Loucy (cell line): ENCODE measurements around the gene RAC3.

Experiments
- H2AFZ ChIP-seq: fragments of 200-600 bp; sonication (generic); 2 replicates; pipeline ENCODE4 v1.6.0; 2016; ENCODE audit warnings: antibody characterized with exemption, mild to moderate bottlenecking, low read length, moderate library complexity
- H3F3A ChIP-seq: fragments of 200-600 bp; 2 replicates; pipeline ENCODE4 v1.6.0; 2016; ENCODE audit warnings: antibody characterized with exemption, low read depth, mild to moderate bottlenecking
- H3K27me3 ChIP-seq: fragments of 200-600 bp; sonication (generic); 2 replicates; pipeline ENCODE4 v1.6.1; 2014; ENCODE audit warnings: low read length, mild to moderate bottlenecking; ENCODE audit not compliant: insufficient read depth, poor library complexity, severe bottlenecking
- H3K36me3 ChIP-seq: fragments of 200-600 bp; sonication (generic); 2 replicates; pipeline ENCODE4 v1.6.1; 2016; ENCODE audit warnings: low read length; ENCODE audit not compliant: insufficient read depth
- H3K4me1 ChIP-seq: fragments of 200-600 bp; sonication (generic); 2 replicates; pipeline ENCODE4 v1.5.1; 2014; ENCODE audit warnings: low read length, mild to moderate bottlenecking; ENCODE audit not compliant: insufficient read depth, poor library complexity, severe bottlenecking
- H3K4me2 ChIP-seq: fragments of 200-600 bp; sonication (generic); 2 replicates; pipeline ENCODE4 v1.6.0; 2014; ENCODE audit warnings: antibody characterized with exemption, low read length, low read depth, mild to moderate bottlenecking; ENCODE audit not compliant: poor library complexity, severe bottlenecking
- H3K4me3 ChIP-seq: fragments of 200-600 bp; sonication (generic); 2 replicates; pipeline ENCODE4 v1.5.1; 2014; ENCODE audit warnings: low read length, mild to moderate bottlenecking, mixed read lengths; ENCODE audit not compliant: poor library complexity, severe bottlenecking
- H3K79me2 ChIP-seq: fragments of 200-600 bp; sonication (generic); 2 replicates; pipeline ENCODE4 v1.6.1; 2014; ENCODE audit warnings: low read length; ENCODE audit not compliant: insufficient read depth
- H3K9ac ChIP-seq: fragments of 200-600 bp; sonication (generic); 2 replicates; pipeline ENCODE4 v1.6.0; 2014; ENCODE audit warnings: mild to moderate bottlenecking, low read depth, low read length, moderate library complexity; ENCODE audit not compliant: poor library complexity, severe bottlenecking
- H3K9me2 ChIP-seq: fragments of 200-600 bp; sonication (generic); replicated peaks from 2 replicates; pipeline ENCODE4 v1.6.1; 2016; ENCODE audit warnings: low read depth, low read length, mixed read lengths
- H3K9me3 ChIP-seq: fragments of 200-600 bp; sonication (generic); 2 replicates; pipeline ENCODE4 v1.6.1; 2014; ENCODE audit warnings: mild to moderate bottlenecking, antibody characterized with exemption, low read length, low read depth; ENCODE audit not compliant: insufficient read depth
- H4K20me1 ChIP-seq: fragments of 200-600 bp; sonication (generic); 2 replicates; pipeline ENCODE4 v1.6.0; 2014; ENCODE audit warnings: antibody characterized with exemption, low read length, mild to moderate bottlenecking; ENCODE audit not compliant: insufficient read depth, poor library complexity, severe bottlenecking
- EZH2phosphoT487 ChIP-seq: fragments of 200-600 bp; IDR thresholded peaks from 2 replicates; pipeline ENCODE4 v1.6.1; 2018; ENCODE audit warnings: antibody characterized with exemption, mild to moderate bottlenecking, moderate library complexity, borderline replicate concordance
- TF ChIP-seq, protein P1 (sequence below): fragments of 200-600 bp; sonication (generic); conservative IDR thresholded peaks from 2 replicates; pipeline ENCODE4 v1.5.1; 2014; ENCODE audit warnings: mild to moderate bottlenecking, antibody characterized with exemption, low read length

Gene RAC3

DNA sequence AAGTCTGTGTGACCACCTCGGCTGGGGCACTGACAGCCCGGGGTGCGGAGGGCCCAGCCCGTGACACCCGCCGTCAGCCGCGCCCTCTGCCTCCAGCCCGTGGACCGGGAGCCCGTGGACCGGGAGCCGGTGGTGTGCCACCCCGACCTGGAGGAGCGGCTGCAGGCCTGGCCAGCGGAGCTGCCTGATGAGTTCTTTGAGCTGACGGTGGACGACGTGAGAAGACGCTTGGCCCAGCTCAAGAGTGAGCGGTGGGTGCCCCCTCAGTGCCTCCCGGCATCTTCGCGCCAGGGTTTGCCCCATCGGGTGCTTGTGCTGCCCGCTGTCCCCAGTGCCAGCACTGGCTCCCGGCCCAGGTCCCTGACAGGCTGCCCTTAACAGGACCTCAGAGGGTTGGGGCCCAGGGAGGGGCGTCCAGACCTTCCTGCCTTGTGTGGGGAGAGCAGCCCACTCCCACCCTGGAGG is 22.5 kb upstream of the RAC3 start:
- no peaks in the 10 kb centered on the region for H3K27me3 ChIP-seq
- H3K79me2 ChIP-seq = no peaks in the 10 kb centered on the region

DNA sequence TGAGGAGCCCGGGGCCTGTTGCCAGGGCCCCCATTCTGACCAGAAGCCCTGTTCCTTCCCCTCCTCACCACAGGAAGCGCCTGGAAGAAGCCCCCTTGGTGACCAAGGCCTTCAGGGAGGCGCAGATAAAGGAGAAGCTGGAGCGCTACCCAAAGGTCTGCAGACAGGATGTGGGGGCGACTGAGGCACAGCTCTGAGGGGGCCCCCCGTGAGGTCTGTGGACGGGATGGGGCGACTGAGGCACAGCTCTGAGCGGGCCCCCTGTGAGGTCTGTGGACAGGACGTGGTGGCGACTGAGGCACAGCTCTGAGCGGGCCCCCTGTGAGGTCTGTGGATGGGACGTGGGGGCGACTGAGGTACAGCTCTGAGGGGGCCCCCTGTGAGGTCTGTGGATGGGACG is 22.1 kb upstream of the RAC3 start:
- H3F3A ChIP-seq = no peaks in the 10 kb centered on the region
- no peak overlapping the region for H3K4me3 ChIP-seq

More for the DNA sequence above, 22.5 kb upstream of the RAC3 start:
- H4K20me1 ChIP-seq = no peaks in the 10 kb centered on the region
- H3K36me3 ChIP-seq = no peaks in the 10 kb centered on the region
- H3F3A ChIP-seq = no peaks in the 10 kb centered on the region
- no peak overlapping the region for H3K4me2 ChIP-seq
- H3K4me1 ChIP-seq = no peaks in the 10 kb centered on the region
- no peaks in the 10 kb centered on the region for H3K9me2 ChIP-seq
- H3K9ac ChIP-seq = no peak overlapping the region
- no peak overlapping the region for H3K4me3 ChIP-seq
- H2AFZ ChIP-seq = no peak overlapping the region
- TF ChIP-seq EZH2phosphoT487 = no peak
- TF ChIP-seq, protein P1, sequence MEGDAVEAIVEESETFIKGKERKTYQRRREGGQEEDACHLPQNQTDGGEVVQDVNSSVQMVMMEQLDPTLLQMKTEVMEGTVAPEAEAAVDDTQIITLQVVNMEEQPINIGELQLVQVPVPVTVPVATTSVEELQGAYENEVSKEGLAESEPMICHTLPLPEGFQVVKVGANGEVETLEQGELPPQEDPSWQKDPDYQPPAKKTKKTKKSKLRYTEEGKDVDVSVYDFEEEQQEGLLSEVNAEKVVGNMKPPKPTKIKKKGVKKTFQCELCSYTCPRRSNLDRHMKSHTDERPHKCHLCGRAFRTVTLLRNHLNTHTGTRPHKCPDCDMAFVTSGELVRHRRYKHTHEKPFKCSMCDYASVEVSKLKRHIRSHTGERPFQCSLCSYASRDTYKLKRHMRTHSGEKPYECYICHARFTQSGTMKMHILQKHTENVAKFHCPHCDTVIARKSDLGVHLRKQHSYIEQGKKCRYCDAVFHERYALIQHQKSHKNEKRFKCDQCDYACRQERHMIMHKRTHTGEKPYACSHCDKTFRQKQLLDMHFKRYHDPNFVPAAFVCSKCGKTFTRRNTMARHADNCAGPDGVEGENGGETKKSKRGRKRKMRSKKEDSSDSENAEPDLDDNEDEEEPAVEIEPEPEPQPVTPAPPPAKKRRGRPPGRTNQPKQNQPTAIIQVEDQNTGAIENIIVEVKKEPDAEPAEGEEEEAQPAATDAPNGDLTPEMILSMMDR = no peak
- H3K9me3 ChIP-seq = no peaks in the 10 kb centered on the region

DNA sequence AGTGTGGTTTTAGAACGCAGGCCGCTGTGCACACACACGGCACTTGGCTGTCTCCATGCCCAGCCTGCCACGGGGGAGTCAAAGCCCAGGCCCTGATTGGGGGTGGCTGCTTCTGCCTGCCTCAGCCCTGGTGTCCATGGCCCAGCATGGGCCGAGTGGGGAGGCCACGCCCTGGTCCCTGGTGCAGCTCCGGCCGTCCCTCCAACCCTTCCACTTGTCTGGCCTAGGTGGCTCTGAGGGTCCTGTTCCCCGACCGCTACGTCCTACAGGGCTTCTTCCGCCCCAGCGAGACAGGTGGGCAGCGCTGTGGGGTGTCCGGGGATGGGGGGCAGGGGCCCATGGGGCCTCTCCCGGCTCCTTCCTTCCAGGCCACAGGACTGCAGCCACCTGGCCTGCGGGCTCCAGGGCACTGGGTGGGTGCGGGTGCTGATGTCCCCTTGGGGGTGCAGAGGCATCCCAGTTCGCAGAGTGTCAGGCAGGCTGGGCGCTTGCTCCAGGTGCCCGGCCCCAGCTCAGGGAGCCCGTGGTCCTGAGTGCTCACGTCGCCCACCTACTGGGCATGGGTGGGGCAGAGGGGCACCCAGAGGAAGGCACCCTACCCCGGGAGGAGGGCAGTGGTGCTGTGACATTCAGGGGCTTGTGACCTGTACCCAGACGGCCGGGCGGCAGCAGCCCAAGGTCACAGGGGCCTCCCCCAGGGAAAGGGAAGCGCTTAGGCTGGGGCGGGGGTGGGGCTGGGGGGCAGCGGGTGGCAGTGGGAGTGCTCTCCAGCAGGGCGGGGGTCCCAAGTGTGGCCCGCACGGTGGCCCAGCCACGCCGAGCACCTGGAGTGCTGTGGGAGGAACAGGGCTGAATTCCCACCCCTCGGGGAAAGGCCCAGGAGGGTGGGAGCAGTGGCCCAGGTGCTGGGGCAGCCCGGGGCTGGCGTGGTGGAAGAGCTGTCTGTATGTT is 20.6 kb upstream of the RAC3 start:
- no peak overlapping the region for H3K4me3 ChIP-seq
- H3K9me3 ChIP-seq = no peaks in the 10 kb centered on the region
- H3K4me2 ChIP-seq = no peak overlapping the region
- H2AFZ ChIP-seq = no peak overlapping the region
- H3F3A ChIP-seq = no peaks in the 10 kb centered on the region
- no peak for TF ChIP-seq EZH2phosphoT487
- TF ChIP-seq, protein P1 = no peak
- H3K36me3 ChIP-seq = no peaks in the 10 kb centered on the region
- H3K9ac ChIP-seq = no peak overlapping the region
- H4K20me1 ChIP-seq = no peaks in the 10 kb centered on the region
- H3K27me3 ChIP-seq = no peaks in the 10 kb centered on the region
- no peaks in the 10 kb centered on the region for H3K79me2 ChIP-seq
- no peaks in the 10 kb centered on the region for H3K9me2 ChIP-seq
- H3K4me1 ChIP-seq = no peaks in the 10 kb centered on the region

More for the DNA sequence above, 22.1 kb upstream of the RAC3 start:
- H4K20me1 ChIP-seq = no peaks in the 10 kb centered on the region
- H3K9me3 ChIP-seq = no peaks in the 10 kb centered on the region
- no peaks in the 10 kb centered on the region for H3K4me1 ChIP-seq
- no peaks in the 10 kb centered on the region for H3K36me3 ChIP-seq
- no peaks in the 10 kb centered on the region for H3K9me2 ChIP-seq
- no peak overlapping the region for H3K9ac ChIP-seq
- no peaks in the 10 kb centered on the region for H3K27me3 ChIP-seq
- no peaks in the 10 kb centered on the region for H3K79me2 ChIP-seq
- TF ChIP-seq EZH2phosphoT487 = no peak
- TF ChIP-seq, protein P1 = no peak
- no peak overlapping the region for H2AFZ ChIP-seq
- H3K4me2 ChIP-seq = no peak overlapping the region
